ENCODE data around the gene GBE1.

DNA sequence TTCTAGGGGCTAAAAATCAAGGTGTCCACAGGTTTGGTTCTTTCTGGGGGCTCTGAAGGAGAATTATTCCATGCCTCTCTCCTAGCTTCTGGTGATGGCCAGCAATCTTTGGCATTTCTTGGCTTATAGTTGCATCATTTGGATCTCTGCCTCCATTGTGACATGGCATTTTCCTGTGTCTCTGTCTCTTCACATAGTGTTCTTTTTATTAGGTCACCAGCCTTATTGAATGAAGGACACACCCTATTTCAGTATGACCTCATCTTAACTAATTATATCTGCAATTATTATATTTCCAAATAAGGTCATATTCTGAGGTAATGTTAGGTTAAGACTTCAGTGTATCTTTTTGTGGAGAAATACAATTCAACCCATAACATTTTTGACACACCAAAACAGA, 3.2 kb upstream of the GBE1 start:
- TF ChIP-seq, protein P1, sequence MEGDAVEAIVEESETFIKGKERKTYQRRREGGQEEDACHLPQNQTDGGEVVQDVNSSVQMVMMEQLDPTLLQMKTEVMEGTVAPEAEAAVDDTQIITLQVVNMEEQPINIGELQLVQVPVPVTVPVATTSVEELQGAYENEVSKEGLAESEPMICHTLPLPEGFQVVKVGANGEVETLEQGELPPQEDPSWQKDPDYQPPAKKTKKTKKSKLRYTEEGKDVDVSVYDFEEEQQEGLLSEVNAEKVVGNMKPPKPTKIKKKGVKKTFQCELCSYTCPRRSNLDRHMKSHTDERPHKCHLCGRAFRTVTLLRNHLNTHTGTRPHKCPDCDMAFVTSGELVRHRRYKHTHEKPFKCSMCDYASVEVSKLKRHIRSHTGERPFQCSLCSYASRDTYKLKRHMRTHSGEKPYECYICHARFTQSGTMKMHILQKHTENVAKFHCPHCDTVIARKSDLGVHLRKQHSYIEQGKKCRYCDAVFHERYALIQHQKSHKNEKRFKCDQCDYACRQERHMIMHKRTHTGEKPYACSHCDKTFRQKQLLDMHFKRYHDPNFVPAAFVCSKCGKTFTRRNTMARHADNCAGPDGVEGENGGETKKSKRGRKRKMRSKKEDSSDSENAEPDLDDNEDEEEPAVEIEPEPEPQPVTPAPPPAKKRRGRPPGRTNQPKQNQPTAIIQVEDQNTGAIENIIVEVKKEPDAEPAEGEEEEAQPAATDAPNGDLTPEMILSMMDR (IDR thresholded peaks at IDR 0.05): no peak
- TF ChIP-seq POLR2A (IDR thresholded peaks at IDR 0.05): no peak

Data from breast epithelium (tissue), 3 donors.